Medulla oblongata (tissue), 1 donor: ENCODE results near the gene RIOK1.
"Not testable (repeated sequence)": the region's sequence is repeated elsewhere in the genome, so short reads cannot be mapped to it uniquely, and the experiment has no call there.

Experiments used
- DNase-seq: peaks from one replicate; pipeline ENCODE4 v3.0.0-alpha.2; 2015; ENCODE audit errors: extremely low spot score

The RIOK1 gene

DNA sequence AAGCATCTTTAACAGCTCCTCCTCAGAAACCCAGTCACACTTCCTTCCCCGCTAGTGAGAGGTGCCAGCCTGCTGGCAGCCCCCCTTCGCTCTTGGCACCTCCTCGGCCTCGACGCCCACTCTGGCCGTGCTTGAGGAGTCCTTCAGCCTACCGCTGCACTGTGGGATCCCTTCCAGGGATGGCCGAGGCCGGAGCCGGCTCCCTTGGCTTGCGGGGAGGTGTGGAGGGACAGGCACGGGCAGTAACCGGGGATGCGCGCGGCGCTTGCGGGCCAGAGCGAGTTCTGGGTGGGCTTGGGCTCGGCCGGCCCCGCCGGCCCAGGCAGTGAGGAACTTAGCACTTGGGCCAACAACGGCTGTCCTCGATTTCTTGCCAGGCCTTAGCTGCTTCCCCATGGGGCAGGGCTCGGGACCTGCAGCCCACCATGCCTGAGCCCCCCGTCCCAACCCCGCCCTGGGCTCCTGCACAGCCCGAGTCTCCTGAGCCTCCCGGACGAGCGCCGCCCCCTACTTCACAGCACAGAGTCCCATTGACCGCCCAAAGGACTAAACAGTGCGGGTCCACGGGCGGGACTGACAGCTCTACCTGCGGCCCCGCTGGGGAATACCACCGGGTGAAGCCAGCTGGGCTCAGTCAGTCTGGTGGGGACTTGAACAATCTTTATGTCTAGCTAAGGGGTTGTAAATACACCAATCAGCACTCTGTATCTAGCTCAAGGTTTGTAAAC is 51.6 kb downstream of the RIOK1 start:
- DNase-seq, result no peak

DNA sequence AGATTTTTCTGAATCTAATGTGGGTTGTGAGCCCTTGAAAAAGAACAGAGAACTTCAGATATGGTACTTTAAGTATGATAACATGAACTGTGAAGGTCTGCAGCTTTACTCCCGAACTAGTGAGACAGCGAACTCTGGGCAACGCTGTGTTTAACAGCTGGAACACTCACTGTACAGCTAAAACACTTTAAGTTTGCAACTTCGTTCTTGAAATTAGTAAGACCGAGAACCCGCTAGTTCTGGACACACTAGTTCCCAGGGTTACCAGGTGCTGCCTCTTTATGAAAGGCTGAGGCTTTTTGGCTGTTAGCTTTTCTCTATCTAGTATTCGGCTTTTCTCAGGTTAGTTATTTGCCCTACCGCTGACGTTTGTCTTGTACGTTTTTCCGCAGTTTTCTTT is 52.9 kb downstream of the RIOK1 start:
- no peak for DNase-seq

- DNase-seq, result no peak
These were observed 55.5 kb downstream of the RIOK1 start for GRCh38 chr6:7445101-7445500.

GRCh38 chr6:7445885-7446461 is 56.4 kb downstream of the RIOK1 start:
- no peak for DNase-seq

DNA sequence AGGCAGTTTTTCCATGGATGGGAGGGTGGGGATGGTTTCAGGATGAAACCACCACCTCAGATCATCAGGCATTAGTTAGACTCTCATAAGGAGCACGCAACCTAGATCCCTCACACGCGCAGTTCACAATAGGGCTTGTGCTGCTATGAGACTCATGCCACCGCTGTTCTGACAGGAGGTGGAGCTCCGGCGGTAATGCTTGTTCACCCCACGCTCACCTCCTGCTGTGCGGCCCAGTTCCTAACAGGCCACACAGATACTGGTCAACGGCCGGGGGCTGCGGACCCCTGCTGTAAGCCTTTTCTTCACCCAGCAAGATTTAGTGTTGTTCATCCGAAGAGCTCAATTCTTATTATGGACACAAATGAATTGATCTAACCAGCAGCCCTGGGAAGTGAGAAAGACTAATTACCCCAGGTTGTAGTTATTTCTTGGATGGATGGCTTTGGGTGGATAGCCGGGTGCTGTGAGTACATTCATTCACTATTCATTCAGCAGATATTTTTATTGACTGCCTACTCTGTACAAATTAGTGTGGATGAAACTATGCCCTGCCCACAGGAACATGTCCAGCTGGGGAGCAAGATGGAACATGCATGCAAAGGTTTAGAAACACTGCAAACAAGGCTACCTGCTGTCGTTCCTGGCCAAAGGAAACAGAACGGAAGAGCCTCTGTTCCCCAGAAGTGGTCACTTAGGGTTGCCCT is 57.2 kb downstream of the RIOK1 start:
- DNase-seq, result no peak

DNA sequence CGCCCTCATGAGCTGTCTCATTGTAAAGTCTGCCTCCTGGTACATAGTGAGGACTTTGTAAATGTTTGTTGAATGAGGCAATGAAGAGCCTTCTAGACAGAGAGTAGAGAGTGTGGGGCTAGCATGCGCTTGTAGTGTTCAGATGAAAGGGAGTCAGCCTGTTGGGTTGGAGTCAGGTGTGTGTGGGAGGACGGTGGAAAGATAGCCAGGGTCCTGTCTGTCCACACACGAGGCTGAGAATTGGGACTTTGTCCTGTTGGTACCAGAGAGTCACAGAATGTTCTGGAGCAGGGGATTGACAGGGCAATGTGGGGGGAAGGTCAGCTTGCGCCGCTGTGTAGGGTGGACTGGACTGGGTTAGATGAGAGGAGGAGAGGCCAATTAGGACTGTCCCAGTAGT is 58.6 kb downstream of the RIOK1 start:
- DNase-seq, result no peak

GRCh38 chr6:7449018-7449417 is 59.4 kb downstream of the RIOK1 start:
- no peak for DNase-seq

- no peak for DNase-seq
These were observed 61.7 kb downstream of the RIOK1 start for GRCh38 chr6:7451326-7451725.

GRCh38 chr6:7452898-7453297 is 63.3 kb downstream of the RIOK1 start:
- DNase-seq, result no peak

- no peak for DNase-seq
These were observed 65.2 kb downstream of the RIOK1 start for GRCh38 chr6:7454696-7455358.

DNA sequence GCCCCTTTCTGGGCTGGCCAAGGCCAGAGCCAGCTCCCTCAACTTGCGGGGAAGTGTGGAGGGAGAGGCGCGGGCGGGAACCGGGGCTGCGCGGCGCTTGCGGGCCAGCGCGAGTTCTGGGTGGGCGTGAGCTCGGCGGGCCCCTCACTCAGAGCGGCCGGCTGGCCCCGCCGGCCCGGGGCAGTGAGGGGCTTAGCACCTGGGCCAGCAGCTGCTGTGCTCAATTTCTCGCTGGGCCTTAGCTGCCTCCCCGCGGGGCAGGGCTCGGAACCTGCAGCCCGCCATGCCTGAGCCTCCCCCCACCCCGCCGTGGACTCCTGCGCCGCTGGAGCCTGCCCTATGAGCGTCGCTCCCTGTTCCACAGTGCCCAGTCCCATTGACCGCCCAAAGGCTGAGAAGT is 66.7 kb downstream of the RIOK1 start:
- not testable (repeated sequence) for DNase-seq

- DNase-seq, result no peak
These were observed 71.8 kb downstream of the RIOK1 start for GRCh38 chr6:7461416-7461815.

DNA sequence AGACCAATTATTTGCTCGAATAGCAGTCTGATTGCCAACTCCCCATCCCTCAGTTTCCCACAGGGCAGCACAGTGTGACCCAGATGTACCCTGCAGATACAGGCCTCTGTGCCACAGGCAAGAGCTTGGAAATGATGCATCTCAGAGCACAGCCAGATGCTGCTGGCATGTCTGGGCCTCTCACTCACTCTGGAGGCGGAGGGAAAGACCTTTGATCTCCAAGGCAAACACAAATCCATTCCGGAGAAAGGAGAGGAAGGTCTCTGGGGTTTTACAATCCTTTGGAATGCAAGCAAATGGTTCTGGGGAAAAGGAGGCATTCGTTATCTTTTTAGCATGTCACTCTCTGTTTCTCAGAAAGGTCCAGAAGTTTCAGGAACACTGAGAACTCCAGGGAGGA is 74.2 kb downstream of the RIOK1 start:
- no peak for DNase-seq

- no peak for DNase-seq
These were observed 77.6 kb downstream of the RIOK1 start for GRCh38 chr6:7467007-7467897.
